Mesangial cell (primary cell): ENCODE data around the gene GIMAP4. TPM values are rescaled to one million over a fixed set of nuclear protein-coding genes. Genes with fewer than 3 reads are reported as not detected.

Experiments used
- total RNA-seq: library from RNA; depleted of rRNA; stranded (reverse); fragments of >200 nt; gene quantifications from 2 replicates; pipeline ENCODE4 v1.2.3, GENCODE V29; 2015

The GIMAP4 gene
- not detected in 2 replicates for total RNA-seq

DNA sequence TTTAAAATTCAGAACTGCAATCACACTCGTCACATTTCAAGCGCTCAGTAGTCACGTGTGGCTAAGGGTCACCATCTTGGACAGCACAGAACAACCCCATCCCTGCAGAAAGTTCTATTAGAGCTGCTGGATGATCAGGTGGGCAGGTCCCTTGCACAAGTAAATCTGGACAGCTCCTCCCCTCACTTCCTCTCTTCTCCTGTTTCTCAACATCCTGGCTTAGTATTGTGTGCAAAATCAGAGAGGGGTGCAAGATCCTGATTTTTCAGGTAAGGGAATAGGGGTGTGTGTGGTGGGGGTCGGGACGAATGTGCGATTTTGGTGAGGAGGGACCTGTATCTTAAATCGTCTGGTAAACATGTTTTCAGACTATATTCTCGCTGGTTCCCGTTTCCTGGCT lies at the start of gene GIMAP4:
Gene GIMAP4, plus strand, starts transcription at position 222 of the 400 bp plus-strand sequence. CDS start 2,512 bp downstream, outside the sequence.

Other genes starting within 250 kb of the GIMAP4 start
- gene LRRC61, start 244.0 kb upstream of the GIMAP4 start, total RNA-seq, result 21.7 and 40.2 TPM in 2 replicates
- gene ACTR3C, start 243.8 kb upstream of the GIMAP4 start, total RNA-seq, result 2.3 and 8.4 TPM in 2 replicates
- 3.3 and 34.4 TPM in 2 replicates for gene RARRES2, start 225.8 kb upstream of the GIMAP4 start, total RNA-seq
- 104 and 108 TPM in 2 replicates for gene REPIN1, start 198.6 kb upstream of the GIMAP4 start, total RNA-seq
- gene ZNF775, start 188.1 kb upstream of the GIMAP4 start, total RNA-seq, result 9.3 and 11.3 TPM in 2 replicates
- not detected in 2 replicates for gene GIMAP8, start 116.8 kb upstream of the GIMAP4 start, total RNA-seq
- not detected in 2 replicates for gene GIMAP7, start 52.5 kb upstream of the GIMAP4 start, total RNA-seq
- not detected in 2 replicates for gene GIMAP6, start 65.0 kb downstream of the GIMAP4 start, total RNA-seq
- not detected in 2 replicates for gene GIMAP2, start 118.3 kb downstream of the GIMAP4 start, total RNA-seq
- gene GIMAP1, start 149.2 kb downstream of the GIMAP4 start, total RNA-seq, result not detected in 2 replicates
- not detected in 2 replicates for gene GIMAP5, start 170.0 kb downstream of the GIMAP4 start, total RNA-seq
- not detected in 2 replicates for gene TMEM176B, start 233.0 kb downstream of the GIMAP4 start, total RNA-seq
- gene TMEM176A, start 233.4 kb downstream of the GIMAP4 start, total RNA-seq, result 1.1 TPM in 1 of 2 replicates, not detected in the other